ENCODE results near the gene PEX5L. TPM values are rescaled to one million over a fixed set of nuclear protein-coding genes. Genes with fewer than 3 reads are reported as not detected.
A peak's percentile ranks its signal among the peaks of the same experiment; 100 is the strongest.

Gene PEX5L
- polyA plus RNA-seq, 2 of the 4 experiments (the other 2 are of a cell fraction), result 0.06 to 0.08 TPM

DNA sequence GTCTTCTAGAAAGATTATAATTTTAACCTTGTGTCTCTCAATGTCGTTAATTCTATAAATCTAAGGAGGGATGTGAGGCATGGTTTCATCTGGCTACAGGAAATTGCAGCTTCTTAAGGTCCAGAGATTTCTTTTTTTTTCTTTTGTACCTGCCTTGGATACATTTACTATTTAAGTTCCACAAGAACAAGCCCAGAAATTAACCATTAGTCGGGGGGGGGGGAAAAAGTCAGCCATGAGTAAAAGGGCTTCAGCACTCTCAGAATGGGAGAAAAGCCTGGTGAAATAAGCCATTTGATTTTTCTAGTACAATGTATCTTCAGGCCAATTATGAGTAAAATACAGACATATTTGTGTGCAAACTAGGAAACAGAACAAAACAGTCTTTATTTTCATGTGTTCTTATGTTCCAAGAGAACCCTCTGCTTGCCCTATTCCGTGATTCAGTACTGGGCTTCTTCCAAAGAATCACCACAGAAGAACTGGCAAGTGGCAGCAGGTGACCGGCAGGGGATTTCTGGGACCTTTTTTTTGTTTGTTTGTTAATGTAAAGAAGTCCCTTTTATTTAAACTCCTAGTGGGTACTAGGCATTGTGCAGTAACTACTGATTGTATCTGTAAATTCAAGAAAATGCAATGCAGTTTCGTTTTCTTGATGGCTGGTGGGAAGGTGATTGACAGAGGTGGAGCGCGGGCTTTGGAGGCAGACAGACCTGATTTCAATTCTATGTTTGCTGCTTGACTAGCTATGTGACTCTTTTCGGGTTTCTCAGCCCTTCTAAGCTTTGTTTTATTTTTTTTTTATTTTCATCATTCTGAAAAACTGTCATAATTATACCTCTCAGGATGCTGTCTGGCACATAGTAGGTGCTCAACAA lies 82.5 kb downstream of the PEX5L start:
- ChIA-PET POLR2A (no interaction called here), CTCF (interaction anchor here (0.6 to 0.7 kb wide), 2 partner anchors 74 to 115 kb away, joined by 3 to 4 read pairs; no protein-coding TSS in a partner anchor)
- ATAC-seq, result no peak
- FAIRE-seq, result no peak
- Histone ChIP-seq H3K4me3 (no peak overlapping the region), H3K9me3 (no peaks in the 10 kb centered on the region), H3K27ac (no peak overlapping the region), H3K4me1 (no peaks in the 10 kb centered on the region), H3K4me2 (peak overlapping the region; percentile 18; the same call in 1 of the 3 replicates)
- no peak for DNase-seq (ENCODE audit: low read depth in 1 of 2, low spot score in 1 of 2)
- TF ChIP-seq SREBF2 (IDR thresholded peaks at IDR 0.05), result no peak
- 19% methylated on average over 8 of the region's 8 CpGs for WGBS (ENCODE audit: missing lambda C conversion rate)

DNA sequence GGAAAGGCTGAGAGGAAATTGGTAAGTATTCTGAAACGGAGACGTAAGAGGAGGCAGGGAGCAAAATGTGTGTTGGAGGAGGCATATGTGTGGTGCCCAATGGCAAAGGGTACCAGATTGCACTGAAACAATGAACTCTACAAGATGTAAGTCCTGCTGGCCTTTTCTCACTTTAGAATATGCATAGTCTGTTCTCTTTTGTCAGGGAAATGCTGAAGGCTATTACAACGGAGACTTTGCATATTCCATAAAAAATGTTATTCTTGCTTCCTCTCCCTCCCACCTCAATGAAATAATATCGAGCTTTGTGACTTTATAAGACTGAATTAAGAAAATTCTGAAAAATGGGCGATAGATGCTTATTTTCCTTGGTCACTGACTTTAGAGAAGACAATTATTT lies 85.9 kb downstream of the PEX5L start:
- H3K9me3 ChIP-seq, result no peaks in the 10 kb centered on the region
- 42% methylated on average over 5 of the region's 5 CpGs for WGBS (ENCODE audit: missing lambda C conversion rate)
- H3K4me2 ChIP-seq, result no peak overlapping the region
- TF ChIP-seq FOSB (CRISPR knock-in tag; IDR thresholded peaks at IDR 0.05), result no peak
- TF ChIP-seq MAZ (IDR thresholded peaks at IDR 0.05; ENCODE audit: borderline replicate concordance, low read depth, low read length), result no peak
- TF ChIP-seq, protein P1, sequence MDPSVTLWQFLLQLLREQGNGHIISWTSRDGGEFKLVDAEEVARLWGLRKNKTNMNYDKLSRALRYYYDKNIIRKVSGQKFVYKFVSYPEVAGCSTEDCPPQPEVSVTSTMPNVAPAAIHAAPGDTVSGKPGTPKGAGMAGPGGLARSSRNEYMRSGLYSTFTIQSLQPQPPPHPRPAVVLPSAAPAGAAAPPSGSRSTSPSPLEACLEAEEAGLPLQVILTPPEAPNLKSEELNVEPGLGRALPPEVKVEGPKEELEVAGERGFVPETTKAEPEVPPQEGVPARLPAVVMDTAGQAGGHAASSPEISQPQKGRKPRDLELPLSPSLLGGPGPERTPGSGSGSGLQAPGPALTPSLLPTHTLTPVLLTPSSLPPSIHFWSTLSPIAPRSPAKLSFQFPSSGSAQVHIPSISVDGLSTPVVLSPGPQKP (IDR thresholded peaks at IDR 0.05; ENCODE audit: low read depth, low read length), result no peak
- no peaks in the 10 kb centered on the region for H3K4me1 ChIP-seq
- POLR2A ChIA-PET, result no interaction called here
- no peak overlapping the region for H3K27ac ChIP-seq
- H3K4me3 ChIP-seq, result no peak overlapping the region
- CTCF ChIA-PET, result no interaction called here
- ATAC-seq (no peak), DNase-seq (ENCODE audit: low read depth in 1 of 2, low spot score in 1 of 2) (no peak), FAIRE-seq (no peak)

DNA sequence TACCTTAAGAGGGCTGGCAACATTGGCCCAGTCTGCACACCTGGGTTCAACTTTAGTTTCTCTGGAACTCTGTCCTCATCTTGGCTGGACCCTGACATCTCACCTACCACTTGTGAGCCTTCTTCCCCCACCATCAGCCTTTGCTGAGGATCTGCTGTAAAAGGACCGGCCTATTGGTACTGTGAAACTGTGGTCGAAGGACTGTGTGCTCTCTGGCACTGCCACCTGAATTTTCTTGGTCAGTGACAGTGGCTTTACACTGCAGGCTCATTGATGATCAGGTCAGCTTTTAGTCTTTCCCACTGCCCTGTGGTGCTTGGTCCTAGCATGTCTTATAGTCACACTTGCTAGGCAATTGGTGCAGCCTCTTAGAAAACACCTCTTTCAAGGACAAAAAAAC lies 86.9 kb downstream of the PEX5L start:
- POLR2A ChIA-PET, result no interaction called here
- CTCF ChIA-PET, result no interaction called here
- WGBS (ENCODE audit: missing lambda C conversion rate), result 47% methylated on average over 2 of the region's 2 CpGs
- H3K4me2 ChIP-seq, result no peak overlapping the region
- TF ChIP-seq HEYL (CRISPR knock-in tag; IDR thresholded peaks at IDR 0.05) (no peak), ZFP36 (IDR thresholded peaks at IDR 0.05; ENCODE audit: borderline replicate concordance, partially characterized antibody) (no peak), RCOR1 (IDR thresholded peaks at IDR 0.05; ENCODE audit: low read depth, low read length) (no peak), CEBPB (IDR thresholded peaks at IDR 0.05) (no peak), JUN (IDR thresholded peaks at IDR 0.05) (no peak)
- TF ChIP-seq, protein P1 (IDR thresholded peaks at IDR 0.05; ENCODE audit: low read depth, low read length), result no peak
- H3K9me3 ChIP-seq, result no peaks in the 10 kb centered on the region
- no peak overlapping the region for H3K4me3 ChIP-seq
- H3K4me1 ChIP-seq, result no peaks in the 10 kb centered on the region
- DNase-seq (ENCODE audit: low read depth in 1 of 2, low spot score in 1 of 2), result no peak
- no peak for ATAC-seq
- H3K27ac ChIP-seq, result no peak overlapping the region
- FAIRE-seq, result no peak

DNA sequence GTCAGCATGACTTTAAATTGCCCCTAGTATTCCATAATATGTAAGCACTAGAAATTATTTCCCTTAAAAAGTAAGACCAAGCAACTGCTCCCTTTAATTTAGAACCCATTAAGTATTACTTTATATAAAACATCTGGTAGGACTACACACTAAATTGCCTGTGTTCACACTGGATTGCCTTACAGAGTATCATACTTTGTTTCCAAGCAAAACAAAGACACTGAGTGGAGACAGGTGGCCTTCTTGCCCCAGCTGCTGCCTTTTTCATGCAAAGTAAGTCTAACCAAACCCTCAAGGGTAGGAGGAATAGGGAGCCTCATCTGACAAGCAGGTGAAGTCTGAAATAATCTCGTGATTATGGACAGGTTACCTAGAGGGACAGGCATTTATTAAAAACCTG lies 87.3 kb downstream of the PEX5L start:
- 0% methylated on average over 1 of the region's 1 CpG for WGBS (ENCODE audit: missing lambda C conversion rate)
- FAIRE-seq, result no peak

DNA sequence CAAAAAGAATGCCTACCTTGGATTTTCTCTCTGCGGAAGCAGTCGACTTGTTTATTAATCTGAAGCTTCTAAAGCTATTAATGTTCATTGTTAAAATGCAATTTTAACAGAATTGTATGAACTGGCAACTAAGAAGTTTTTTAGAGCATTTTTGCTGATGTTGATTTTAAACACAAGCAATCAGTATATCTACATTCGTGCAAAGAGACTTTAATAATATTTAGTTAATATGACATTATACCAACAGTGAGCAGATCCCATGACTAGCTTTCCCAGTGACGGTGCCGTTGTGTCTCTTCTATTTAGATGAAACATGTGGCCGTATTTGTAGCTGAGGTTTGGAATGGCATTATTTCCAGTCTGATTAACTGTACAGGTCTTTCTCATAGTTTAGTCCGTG lies 88.0 kb downstream of the PEX5L start:
- Histone ChIP-seq H3K27ac (no peak overlapping the region), H3K4me1 (no peaks in the 10 kb centered on the region), H3K9me3 (no peaks in the 10 kb centered on the region), H3K4me2 (no peak overlapping the region), H3K4me3 (no peak overlapping the region)
- ATAC-seq (no peak), DNase-seq (ENCODE audit: low read depth in 1 of 2, low spot score in 1 of 2) (no peak), FAIRE-seq (no peak)
- whole genome bisulfite sequencing (ENCODE audit: missing lambda C conversion rate), result 49% methylated on average over 7 of the region's 7 CpGs
- ChIA-PET POLR2A (no interaction called here), CTCF (interaction anchor here (0.5 kb wide), 1 partner anchor 901 kb away, joined by 3 read pairs; no protein-coding TSS in a partner anchor)
- TF ChIP-seq RAD21 (conservative IDR thresholded peaks at IDR 0.05 in 1 of 2, IDR thresholded peaks at IDR 0.05 in 1 of 2) (no peak), FOSL2 (IDR thresholded peaks at IDR 0.05) (no peak), FOSL2 (CRISPR knock-in tag; IDR thresholded peaks at IDR 0.05) (no peak), CHD2 (IDR thresholded peaks at IDR 0.05; ENCODE audit: low read length, partially characterized antibody) (no peak), KDM5A (IDR thresholded peaks at IDR 0.05) (no peak), RCOR1 (IDR thresholded peaks at IDR 0.05; ENCODE audit: low read depth, low read length) (no peak), EHMT2 (IDR thresholded peaks at IDR 0.05; ENCODE audit: low read depth) (no peak)
- TF ChIP-seq, protein P2, sequence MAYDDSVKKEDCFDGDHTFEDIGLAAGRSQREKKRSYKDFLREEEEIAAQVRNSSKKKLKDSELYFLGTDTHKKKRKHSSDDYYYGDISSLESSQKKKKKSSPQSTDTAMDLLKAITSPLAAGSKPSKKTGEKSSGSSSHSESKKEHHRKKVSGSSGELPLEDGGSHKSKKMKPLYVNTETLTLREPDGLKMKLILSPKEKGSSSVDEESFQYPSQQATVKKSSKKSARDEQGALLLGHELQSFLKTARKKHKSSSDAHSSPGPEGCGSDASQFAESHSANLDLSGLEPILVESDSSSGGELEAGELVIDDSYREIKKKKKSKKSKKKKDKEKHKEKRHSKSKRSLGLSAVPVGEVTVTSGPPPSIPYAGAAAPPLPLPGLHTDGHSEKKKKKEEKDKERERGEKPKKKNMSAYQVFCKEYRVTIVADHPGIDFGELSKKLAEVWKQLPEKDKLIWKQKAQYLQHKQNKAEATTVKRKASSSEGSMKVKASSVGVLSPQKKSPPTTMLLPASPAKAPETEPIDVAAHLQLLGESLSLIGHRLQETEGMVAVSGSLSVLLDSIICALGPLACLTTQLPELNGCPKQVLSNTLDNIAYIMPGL (CRISPR knock-in tag; IDR thresholded peaks at IDR 0.05; ENCODE audit: borderline replicate concordance), result no peak
- TF ChIP-seq, protein P3, sequence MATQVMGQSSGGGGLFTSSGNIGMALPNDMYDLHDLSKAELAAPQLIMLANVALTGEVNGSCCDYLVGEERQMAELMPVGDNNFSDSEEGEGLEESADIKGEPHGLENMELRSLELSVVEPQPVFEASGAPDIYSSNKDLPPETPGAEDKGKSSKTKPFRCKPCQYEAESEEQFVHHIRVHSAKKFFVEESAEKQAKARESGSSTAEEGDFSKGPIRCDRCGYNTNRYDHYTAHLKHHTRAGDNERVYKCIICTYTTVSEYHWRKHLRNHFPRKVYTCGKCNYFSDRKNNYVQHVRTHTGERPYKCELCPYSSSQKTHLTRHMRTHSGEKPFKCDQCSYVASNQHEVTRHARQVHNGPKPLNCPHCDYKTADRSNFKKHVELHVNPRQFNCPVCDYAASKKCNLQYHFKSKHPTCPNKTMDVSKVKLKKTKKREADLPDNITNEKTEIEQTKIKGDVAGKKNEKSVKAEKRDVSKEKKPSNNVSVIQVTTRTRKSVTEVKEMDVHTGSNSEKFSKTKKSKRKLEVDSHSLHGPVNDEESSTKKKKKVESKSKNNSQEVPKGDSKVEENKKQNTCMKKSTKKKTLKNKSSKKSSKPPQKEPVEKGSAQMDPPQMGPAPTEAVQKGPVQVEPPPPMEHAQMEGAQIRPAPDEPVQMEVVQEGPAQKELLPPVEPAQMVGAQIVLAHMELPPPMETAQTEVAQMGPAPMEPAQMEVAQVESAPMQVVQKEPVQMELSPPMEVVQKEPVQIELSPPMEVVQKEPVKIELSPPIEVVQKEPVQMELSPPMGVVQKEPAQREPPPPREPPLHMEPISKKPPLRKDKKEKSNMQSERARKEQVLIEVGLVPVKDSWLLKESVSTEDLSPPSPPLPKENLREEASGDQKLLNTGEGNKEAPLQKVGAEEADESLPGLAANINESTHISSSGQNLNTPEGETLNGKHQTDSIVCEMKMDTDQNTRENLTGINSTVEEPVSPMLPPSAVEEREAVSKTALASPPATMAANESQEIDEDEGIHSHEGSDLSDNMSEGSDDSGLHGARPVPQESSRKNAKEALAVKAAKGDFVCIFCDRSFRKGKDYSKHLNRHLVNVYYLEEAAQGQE (IDR thresholded peaks at IDR 0.05), result no peak

More for the DNA sequence above, 87.3 kb downstream of the PEX5L start:
- Histone ChIP-seq H3K27ac (no peak overlapping the region), H3K4me2 (no peak overlapping the region), H3K4me1 (no peaks in the 10 kb centered on the region), H3K4me3 (no peak overlapping the region), H3K9me3 (no peaks in the 10 kb centered on the region)
- ATAC-seq (no peak), DNase-seq (ENCODE audit: low read depth in 1 of 2, low spot score in 1 of 2) (no peak)
- POLR2A ChIA-PET, result no interaction called here
- CTCF ChIA-PET, result no interaction called here
- TF ChIP-seq MYC (IDR thresholded peaks at IDR 0.05; ENCODE audit: borderline replicate concordance, low read length), result no peak

Measured in A549 (cell line).